OCI-M1 (cell line): ENCODE results near the gene CUTC.
A peak's percentile ranks its signal among the peaks of the same experiment; 100 is the strongest.
"Not testable (repeated sequence)": the region's sequence is repeated elsewhere in the genome, so short reads cannot be mapped to it uniquely, and the experiment has no call there.

ENCODE experiments used
- DNase-seq: peaks from one replicate; lab custom pipeline; 2025; lab: John Stamatoyannopoulos, UW

Gene CUTC

DNA sequence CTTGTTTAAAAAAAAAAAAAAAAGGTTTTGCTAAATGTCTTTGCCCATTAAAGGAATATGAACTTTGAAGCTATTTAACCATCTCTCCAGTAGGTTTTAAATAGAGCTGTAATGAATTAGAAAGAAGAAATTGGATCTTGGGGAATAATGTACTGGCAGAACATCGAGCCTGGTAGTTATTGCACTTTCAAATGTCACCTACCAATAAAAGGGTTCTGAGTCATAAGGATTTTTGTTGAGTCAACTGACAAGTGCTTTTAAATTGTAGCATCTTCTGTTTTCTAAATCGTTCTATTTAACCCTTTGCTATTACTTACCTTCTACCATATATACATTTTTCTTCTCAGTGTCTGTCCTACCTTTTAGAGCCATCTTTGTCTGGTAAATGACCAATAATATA lies 10.7 kb downstream of the CUTC start:
- DNase-seq, result no peak

DNA sequence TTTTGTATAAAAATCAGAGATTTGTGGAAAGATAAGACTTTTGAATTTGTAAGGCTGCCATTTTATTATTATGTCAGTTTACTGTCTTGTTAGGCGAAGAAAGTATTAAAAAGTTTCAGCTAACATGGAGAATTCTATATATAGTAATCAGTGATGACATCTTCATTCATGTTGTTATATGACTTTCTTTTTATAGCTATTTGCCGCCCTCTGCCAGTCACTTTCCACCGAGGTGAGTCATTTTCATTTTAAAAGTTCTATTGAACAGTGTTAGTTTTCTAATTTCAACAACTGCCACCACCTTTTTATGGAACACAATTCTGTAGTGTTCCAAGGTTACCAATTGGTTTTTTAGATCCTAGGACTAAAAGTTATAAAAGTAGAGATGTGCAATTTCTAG lies 11.8 kb downstream of the CUTC start:
- no peak for DNase-seq

DNA sequence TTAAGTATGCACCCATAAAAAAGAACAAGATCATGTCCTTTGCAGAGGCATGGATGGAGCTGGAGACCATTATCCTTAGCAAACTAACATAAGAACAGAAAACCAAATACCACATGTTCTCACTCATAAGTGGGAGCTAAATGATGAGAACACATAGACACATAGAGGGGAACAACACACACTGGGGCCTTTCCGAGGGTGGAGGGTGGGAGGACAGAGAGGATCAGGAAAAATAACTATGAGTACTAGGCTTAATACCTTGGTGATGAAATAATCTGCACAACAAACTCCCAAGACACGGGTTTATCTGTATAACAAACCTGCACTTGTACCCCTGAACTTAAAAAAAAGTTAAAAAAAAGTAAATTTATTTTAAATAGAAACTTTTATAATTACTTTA lies 14.1 kb downstream of the CUTC start:
- DNase-seq, result not testable (repeated sequence)

DNA sequence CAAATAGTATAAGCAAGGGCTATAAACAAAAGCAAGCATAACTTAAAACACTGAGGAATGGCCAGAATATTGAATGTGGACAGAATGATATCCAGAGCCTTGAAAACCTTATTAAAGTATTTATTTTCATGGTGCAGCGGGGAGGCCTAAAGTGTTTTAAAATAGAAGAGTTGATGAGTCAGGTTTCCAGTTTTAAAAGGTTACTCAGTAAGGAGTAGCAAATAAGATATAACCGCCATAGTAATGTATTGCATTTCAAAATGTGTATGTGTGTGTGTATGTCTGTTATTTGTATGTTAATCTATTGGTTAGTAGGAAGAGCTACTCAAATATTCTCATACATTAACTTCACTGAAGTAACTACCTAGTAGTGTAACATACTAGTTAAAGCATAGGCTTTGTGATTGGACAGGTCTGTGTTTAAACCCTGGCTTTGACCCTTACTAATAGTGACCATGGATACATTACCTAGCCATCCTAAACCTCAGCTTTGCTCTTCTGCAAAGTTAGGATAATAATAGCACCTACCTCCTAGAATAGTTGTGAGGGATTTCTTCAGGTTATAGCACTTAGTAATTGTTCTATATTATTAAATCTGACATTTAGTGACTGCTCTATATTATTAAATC lies 16.9 kb downstream of the CUTC start:
- no peak for DNase-seq

DNA sequence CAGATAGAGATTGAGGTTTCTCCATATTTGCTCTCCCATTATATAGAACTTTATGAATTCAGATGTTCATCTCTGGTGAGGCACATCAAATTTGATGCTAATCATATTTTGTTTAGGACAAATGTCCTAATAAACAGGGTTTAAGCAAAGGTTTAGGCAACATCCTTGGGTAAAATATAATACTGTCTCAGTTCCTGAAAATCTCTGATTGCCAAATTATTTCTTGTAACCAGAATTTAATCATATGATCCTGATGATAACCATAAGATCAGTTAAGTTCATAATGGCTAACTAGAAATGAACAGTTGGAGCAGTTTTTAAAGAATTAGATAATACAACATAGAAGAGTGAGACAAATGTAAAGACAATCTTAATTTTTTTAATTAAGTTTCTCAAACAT lies 18.6 kb downstream of the CUTC start:
- no peak for DNase-seq

DNA sequence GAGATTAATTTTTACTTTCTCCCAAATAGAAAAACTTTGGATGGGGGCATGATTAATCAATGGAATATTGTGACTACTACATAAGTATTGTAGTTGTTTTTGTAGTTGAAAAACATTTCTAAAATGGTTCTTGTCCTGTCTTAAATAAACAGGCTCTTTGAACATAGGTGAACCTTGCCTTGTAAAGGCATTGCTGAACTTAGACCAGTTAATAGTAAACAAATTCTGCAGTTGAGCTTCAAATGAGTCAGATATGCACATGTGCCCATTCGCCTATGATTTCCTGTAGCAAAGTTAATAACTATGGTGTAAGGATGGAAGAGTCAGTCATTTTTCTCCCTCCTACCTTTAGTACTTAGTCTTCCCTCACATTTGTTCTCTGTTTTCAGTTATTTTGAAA lies 22.6 kb downstream of the CUTC start:
- DNase-seq, result no peak

DNA sequence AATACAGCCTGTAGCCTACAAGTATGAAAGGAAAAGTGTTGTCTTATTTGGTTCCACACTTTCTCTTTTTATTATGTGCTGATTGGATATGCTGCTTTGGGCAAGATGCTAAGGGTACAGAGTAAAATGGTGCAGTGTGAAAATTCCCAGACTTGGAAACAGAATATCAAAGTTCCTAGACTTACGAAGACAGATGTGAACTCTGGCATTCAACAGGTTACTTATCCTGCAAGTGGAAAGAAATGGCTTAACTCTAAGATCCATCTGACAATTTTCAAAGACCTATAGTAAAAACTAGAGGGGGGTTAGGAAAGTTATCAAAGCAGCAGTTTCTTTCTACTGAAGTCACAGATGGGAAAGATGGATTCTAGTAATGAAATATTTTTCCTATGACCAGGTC lies 24.1 kb downstream of the CUTC start:
- no peak for DNase-seq

DNA sequence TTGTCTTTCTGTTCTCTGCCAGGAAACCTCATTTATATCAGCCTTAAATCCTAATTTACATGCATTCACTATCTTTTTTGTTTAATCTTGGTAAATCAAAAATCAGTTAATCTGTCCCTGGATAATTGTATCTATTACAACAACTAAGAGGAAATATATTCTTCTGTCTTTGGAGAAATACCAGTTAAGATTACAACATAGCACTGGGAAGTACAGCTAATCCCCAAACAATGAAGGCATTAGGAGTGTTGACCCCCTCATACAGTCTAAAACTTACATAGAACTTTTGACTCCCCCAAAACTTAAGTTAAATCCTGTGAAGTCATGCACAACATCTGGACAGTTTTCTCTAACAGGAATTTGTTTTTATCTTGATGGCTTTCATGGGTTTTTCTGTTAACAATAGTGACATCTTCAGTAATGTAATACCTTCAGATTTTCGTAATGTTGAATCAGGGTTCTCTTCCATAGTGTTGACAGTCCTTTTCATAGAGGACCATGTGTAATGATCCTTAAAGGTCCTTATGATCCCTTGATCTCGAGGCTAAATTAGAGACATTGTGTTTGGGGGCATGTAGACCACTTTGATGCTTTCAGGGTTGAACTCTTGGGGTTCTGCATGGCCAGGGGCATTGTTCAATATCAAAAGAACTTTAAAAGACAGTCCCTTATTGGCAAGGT lies 26.3 kb downstream of the CUTC start:
- DNase-seq, result no peak

DNA sequence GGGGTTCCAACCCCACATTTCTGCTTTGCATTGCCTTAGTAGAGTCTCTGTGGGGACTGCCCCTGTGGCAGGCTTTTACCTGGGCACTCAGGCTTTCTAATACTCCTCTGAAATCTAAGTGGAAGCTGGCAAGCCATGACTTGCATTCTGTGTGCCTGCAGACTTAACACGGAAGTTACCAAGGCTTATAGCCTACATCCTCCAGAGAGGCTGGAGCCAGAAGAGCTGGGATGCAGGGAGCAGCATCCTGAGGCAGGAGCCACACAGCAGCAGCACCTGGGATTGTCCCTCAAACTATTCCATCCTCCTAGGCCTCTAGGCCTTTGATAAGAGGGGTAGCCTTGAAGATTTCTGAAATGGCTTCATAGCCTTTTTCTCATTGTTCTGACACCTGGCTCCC lies 28.3 kb downstream of the CUTC start:
- DNase-seq, result no peak

DNA sequence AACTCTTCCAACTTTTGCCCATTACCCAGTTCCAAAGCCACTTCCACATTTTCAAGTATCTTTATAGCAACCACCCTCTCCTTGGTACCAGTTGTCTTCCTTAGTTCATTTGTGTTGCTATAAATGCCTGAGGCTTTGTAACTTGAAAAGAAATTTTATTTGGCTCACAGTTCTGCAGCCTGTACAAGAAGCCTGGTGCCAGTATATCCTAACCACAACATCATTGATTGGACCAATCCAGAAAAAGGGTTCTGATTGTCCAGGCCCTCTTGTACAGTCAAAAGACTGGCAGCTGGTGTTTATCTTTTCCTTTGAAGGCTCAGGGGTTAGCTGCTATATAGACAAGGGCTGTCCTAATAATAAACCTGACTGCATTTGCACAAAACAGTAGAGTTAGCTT lies 29.3 kb downstream of the CUTC start:
- DNase-seq, result no peak

DNA sequence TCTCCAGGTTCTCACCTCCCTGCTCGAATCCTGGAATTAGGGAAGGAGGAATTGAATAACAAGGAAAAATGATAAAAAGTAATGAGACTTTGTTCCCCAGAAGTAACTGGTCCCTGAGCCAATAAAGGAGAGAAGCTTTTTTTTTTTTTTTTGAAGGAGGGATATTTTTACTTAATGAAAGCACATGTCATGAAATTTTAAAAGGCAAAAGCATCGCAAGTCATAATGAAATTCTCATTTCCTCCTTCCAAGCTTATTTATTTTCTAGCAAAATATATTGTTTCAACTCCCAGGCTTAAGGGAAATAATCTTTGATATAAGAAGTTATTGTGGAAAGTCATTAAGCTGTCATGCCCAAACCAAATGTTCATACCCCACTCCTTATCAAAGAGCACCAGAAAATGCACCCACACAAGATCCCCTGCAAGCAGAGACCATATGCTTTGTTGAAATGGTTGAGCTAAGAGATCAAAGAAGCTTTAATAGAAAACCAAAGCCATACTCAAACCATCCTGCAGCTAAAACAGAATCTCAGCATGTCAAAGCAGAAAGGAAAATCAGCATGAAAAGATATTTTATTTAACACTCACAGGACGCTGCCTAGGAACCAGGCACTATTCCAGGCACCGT lies 33.8 kb downstream of the CUTC start:
- DNase-seq, result no peak

DNA sequence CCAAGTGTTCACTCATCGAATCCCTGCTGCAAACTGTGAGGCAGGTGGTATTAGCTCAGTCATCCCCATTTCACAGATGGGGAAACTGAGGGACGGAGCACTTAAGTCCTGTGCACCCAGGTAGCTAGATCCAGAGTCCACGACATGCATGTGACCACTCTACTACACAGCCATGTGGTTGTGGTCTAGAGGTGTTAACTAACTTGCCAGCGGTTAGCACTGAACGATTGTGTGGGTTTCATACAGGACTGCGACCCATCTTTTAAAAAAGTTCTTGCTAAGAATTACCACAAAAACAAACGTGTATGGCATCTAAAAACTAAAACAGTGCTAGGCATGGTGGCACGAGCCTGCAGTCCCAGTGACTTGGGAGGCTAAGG lies 34.3 kb downstream of the CUTC start:
- DNase-seq, result no peak

DNA sequence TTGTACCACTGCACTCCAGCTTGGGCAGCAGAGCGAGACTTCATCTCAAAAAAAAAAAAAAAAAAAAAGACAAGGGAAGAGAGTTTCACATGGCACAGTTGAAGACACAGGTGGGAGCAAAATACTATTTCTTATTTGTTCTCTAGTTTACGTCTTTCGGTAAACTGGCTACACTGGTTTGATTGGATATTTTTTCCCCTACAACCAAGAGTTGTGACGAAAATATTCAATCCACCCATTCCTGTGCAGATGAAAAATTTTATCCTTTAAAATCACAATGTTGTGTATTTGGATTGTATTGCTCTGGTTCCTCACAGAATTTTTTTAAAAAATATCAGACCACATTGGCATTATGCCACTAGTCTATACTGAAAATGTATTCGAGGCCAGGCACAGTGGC lies 35.9 kb downstream of the CUTC start:
- no peak for DNase-seq

DNA sequence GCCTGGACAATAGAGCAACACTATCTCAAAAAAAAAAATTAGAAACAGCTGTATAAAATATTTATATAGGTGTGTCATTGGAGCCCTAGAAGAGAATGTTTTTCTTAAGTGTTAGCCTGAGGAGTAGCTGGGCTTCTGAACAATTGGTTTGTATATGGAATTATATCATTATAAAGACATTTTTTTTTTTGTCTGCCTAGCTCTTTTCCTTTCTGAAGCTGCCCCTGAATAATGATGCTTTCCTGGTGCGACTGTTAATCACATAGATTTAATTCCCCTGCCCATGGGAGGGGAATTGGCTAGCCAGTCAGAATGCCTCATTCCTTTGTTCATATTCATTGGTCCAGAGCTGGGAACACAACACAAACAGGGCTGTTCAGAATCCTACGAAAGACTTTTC lies 36.5 kb downstream of the CUTC start:
- DNase-seq, result no peak

DNA sequence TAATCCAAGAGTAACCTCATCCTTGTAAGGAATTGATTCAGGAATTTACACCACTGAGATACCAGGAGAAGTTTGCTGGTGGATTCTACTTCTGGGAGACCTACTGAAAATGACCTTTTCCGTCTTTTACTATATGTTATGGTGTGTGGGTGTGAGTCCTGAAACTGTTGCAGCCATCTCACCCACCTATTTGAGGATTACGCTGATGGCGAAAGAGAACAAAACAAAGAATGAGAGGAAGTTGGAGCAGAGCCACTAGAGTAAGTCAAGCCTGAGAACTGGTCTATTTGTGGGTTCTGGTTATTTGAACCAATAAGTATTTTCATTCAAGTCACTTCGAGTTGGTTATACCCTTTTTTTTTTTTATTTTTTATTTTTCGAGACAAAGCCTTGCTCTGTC lies 37.7 kb downstream of the CUTC start:
- no peak for DNase-seq

DNA sequence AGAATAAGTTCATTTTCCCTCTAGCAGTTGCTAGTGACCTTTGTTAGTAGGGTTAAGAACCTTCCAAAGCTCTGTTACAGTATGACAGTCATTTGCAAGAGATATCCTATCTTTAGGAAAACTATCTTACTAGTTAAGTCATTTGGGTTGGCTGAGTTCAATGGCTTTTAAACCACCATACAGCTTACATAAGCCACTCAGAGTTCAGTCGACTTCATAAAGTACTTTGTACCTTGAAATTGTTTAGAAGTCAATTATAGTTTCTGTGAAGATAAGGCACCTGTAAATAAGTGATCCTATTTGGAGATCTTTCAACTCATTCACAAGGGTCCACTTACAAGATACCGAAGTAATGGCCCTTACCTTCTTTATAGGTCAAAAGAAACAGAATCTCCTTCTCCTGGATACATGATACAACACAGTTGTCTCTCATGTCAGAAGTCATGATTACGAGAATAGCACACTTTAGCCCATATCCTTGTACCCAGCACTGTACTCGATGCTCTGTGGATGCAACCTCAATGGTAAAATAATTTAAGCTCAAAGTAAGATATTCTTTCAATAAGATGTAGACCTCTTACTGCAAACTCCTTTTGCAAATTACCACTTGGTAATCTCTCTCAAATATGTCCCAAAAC lies 38.5 kb downstream of the CUTC start:
- no peak for DNase-seq

DNA sequence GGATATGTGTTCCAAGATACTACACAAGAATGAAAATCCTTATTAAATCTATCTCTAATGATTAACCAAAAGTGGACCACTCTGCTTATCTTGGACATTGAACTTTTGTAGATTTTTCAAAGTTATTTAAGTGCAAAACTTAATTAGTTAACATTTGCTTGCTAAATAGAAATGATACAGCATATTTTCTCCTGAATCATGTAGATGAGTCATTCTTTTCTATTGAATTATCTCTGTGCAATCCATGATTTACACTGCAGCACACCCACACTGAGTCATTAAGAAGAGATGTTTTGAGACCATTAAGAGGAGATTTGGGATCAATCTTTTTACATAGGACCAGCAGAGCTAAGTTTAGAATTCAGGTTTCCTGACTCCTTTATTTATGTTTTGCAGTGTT lies 43.8 kb downstream of the CUTC start:
- DNase-seq, result peak; percentile 74

DNA sequence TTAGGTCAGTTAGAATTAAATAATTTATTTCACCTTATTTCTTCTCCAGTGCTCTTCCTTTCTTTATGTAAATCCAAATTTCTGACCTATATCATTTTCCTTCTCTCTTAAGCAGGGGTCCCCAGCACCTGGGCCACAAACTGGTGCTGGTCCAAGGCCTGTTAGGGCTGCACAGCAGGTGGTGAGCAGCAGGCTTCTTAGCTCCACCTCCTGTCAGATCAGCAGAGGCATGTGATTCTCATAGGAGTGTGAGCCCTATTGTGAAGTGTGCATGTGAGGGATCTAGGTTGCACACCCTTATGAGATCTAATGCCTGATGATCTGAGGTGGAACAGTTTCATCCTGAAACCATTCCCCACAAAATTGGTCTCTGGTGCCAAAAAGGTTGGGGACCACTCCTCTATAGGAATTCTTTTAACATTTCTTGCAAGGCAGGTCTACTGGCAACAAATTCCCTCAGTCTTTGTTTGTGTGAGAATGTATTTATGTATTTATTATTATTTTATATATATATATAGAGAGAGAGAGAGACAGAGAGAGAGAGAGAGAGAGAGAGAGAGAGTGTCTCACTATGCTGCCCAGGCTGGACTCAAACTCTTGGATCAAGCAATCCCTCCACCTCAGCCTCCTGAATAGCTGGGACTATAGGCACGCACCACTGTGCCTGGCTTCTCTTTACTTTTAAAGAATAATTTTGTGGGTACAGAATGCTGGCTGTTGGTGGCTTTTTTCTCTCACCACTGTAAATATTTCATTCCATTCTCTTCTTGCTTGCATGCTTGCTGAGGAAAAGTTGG lies 46.1 kb downstream of the CUTC start:
- DNase-seq, result peak; percentile 55

DNA sequence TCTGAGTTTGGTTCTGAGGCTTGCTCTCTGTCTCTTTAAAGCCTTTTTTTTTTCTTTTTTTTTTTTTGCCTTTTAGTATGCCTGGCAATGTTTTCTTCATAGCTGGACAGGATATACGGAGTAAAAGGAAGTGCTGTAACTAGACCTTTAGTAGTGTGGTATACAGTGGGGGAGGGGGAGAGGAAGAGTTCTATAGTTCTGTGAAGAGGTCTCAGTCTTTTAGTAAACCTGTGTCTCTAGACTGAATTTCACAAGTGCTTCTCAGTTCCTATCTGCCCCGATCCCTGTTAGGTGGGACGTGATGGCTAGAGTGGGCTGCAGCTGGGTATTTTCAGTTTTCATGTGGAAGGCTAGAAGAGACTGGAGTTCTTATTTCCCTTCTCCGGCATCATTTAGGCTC lies 47.3 kb downstream of the CUTC start:
- peak; percentile 83 for DNase-seq

DNA sequence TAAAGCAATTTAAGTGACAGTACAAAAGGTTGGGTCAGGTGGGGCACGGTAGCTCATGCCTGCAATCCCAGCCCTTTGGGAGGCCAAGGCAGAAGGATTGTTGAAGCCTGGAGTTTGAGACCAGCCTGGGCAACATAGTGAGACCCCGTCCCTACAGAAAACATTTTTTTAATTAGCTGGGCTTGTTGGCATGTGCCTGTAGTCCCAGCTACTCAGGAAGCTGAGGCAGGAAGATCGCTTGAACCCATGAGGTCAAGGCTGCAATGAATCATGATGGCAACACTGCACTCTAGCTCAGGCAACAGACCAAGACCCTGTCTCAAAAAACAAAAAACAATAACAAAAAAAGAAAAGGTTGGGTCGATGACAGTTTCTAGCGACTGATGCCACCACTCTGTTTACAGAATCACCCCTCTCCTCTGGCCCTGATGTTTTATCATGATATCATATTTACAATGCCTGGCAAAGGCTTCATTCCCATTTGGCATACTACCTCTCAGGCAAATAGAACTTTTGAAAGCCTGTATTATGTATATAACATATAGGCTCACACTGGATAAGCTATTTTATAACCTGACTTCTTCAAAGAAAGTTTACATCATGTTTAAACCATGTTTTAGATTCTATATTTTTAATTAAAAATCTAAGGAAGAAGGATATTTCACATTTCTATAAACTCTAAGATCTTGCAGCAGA lies 49.8 kb downstream of the CUTC start:
- DNase-seq, result no peak

DNA sequence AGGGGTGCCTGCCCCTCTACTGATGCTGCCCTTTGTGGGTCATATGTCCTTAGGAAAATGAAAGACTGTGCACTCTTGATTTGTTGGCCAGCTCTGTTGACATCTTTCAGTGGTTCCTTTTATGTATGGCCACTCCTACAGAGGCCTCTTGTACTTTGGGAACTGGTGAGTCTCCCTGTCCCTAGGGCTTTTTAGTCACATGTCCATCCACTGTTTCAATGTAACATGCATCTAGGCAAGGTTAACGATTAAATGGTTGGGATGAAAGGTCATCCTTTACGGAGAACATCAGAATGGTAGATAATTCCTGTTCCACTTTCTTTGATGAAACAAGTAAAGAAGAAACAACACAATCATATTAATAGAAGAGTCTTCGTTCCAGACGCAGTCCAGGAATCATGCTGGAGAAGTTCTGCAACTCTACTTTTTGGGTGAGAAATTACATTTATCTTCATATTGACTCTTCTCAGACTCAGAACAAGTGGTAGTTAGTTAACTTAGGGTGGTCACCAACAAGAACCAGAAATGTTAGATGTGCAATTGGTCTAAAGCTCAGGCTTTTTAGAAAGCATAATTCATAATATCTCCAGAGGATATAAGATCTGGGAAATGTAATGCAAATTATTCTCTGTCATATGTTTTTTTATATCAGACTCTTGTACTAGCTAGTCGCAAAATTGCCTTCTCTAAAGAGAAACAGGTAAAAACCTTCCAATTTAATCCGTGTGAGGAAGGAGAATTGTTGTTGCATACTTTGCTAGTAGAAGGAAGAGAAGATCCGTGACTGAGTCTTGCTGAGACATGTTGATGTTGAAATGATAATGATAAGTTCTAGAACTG lies 50.6 kb downstream of the CUTC start, which contains the start of gene ABCC2:
Gene ABCC2, plus strand, starts transcription at position 194 of the 840 bp plus-strand sequence. Its CDS starts 205 bp downstream, at position 399.
- no peak for DNase-seq
